ENCODE results near the gene TMPRSS13.
A peak's percentile ranks its signal among the peaks of the same experiment; 100 is the strongest.

Gene TMPRSS13

DNA sequence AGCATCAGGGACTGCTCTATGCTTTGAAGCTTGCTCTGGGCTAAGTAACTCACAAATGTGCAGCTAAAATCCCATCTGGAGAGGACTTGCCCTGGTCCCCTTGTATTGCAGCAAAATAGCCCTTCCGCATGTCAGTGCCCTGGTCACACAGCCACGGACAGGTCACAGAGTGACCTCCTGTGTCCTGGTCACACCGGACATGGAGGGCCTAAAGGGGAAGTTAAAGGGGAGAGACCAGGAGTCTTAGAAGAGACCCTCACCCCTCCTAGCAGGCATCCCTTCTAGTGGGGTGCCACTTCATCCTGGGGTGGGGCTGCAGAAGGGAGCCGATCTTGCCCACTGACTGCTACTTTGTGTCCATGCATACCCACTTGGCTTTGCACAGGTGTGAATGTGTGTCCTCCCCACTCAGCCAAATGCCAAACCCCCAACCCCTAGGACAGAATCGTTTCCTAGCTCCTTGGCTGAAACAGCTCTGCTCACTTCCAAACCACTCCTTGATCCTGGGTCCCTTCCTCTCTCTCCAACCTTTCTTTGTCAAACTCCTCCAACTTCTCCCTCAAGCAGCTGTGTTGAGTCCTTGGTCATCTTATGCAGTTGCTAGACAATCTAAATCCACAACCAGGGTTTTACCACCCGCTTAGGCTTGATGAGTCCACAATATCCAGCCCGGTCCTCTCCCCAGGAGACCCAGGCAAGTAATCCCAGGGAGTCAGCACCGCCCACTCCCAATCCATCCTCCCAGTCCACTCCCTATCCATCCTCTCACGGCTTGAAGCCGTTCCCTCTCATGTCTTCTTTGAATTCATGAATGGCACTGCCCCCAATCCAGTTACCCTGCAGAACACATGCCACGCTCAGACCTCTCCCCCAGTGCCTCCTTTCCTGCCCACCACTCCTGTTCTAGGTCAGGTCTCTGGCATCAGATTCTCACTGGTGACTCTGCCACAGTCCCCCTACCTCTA lies 49.4 kb downstream of the TMPRSS13 start:
- H3K27ac ChIP-seq (ENCODE audit: insufficient read depth, low read length, poor library complexity, severe bottlenecking) = no peak overlapping the region
- peaks cover 18% of the 10 kb centered on the region for H3K4me1 ChIP-seq (ENCODE audit: control insufficient read depth, insufficient read depth, low read length, poor library complexity, severe bottlenecking)
- DNase-seq = no peak
- H3K27me3 ChIP-seq (replicated peaks; ENCODE audit: control insufficient read depth, insufficient read depth, low read length, poor library complexity, severe bottlenecking) = peaks cover 18% of the 10 kb centered on the region
- H3K9me3 ChIP-seq (ENCODE audit: control insufficient read depth, low read length) = no peaks in the 10 kb centered on the region
- H3K36me3 ChIP-seq (ENCODE audit: control insufficient read depth, insufficient read depth, low read length) = no peaks in the 10 kb centered on the region
- no peak overlapping the region for H3K4me3 ChIP-seq (ENCODE audit: insufficient read depth, low read depth, low read length, poor library complexity, severe bottlenecking)

DNA sequence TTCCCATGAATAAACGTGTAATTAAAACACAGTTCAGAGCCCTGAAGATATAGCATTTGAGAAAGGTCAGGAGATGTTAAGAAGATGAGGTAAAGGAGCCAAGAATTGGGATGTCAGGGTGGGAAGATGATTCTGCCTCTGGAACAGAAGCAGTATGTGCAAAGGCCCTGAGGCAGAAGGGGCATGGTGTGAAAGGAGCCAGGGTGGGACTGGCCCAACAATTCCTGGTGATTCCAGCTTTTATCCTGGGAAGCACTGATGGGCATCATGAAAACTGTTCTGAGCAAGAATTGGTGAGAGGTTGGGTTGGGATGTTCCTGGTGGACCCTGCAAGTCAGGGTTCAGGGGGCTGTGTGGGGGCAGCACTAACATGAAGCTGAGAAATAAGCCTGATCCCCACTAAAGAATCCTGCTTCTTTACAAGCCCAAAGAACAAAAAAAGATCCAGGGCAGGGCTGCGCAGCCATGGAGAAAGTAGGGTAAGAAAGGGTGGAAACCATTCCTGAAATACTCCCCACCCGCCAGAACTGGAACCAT lies 50.2 kb downstream of the TMPRSS13 start:
- DNase-seq = no peak
- no peak overlapping the region for H3K4me3 ChIP-seq (ENCODE audit: insufficient read depth, low read depth, low read length, poor library complexity, severe bottlenecking)
- no peaks in the 10 kb centered on the region for H3K36me3 ChIP-seq (ENCODE audit: control insufficient read depth, insufficient read depth, low read length)
- H3K27ac ChIP-seq (ENCODE audit: insufficient read depth, low read length, poor library complexity, severe bottlenecking) = no peak overlapping the region
- peaks cover 24% of the 10 kb centered on the region for H3K4me1 ChIP-seq (ENCODE audit: control insufficient read depth, insufficient read depth, low read length, poor library complexity, severe bottlenecking)
- peaks cover 18% of the 10 kb centered on the region for H3K27me3 ChIP-seq (replicated peaks; ENCODE audit: control insufficient read depth, insufficient read depth, low read length, poor library complexity, severe bottlenecking)
- H3K9me3 ChIP-seq (ENCODE audit: control insufficient read depth, low read length) = no peaks in the 10 kb centered on the region

DNA sequence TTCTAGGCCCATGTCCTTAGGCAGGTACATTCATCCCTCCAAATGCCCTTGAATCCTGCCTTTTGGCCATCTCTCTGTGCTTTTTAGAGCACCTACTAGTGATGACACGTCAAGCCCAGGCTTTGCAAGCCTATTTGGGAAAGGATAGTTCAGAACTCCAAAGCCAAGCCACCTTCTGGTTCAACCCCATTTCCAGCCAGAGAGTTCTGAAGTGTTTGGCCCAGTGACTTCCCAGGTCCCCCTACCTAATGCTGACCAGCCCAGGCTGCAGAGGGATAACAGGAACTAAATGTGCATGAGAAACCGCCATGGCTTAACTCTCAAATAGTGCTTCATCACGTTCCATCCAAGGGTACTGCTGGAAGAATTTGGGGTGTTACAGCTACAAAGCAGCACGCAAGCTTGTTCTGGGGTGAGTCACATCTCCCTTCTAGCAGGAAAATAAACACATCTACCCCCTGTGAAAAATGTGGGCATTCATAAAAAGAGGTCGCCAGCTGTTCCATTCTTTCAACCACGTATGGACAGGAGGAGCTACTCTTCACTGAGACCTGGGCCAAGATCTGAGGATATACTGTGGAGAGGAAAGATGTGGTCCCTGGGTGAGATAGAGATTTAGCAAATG lies 50.8 kb downstream of the TMPRSS13 start:
- Histone ChIP-seq H3K9me3 (ENCODE audit: control insufficient read depth, low read length) (no peaks in the 10 kb centered on the region), H3K36me3 (ENCODE audit: control insufficient read depth, insufficient read depth, low read length) (no peaks in the 10 kb centered on the region), H3K27ac (ENCODE audit: insufficient read depth, low read length, poor library complexity, severe bottlenecking) (no peak overlapping the region), H3K4me1 (ENCODE audit: control insufficient read depth, insufficient read depth, low read length, poor library complexity, severe bottlenecking) (peaks cover 24% of the 10 kb centered on the region), H3K4me3 (ENCODE audit: insufficient read depth, low read depth, low read length, poor library complexity, severe bottlenecking) (no peak overlapping the region), H3K27me3 (replicated peaks; ENCODE audit: control insufficient read depth, insufficient read depth, low read length, poor library complexity, severe bottlenecking) (peaks cover 23% of the 10 kb centered on the region)
- DNase-seq = no peak

DNA sequence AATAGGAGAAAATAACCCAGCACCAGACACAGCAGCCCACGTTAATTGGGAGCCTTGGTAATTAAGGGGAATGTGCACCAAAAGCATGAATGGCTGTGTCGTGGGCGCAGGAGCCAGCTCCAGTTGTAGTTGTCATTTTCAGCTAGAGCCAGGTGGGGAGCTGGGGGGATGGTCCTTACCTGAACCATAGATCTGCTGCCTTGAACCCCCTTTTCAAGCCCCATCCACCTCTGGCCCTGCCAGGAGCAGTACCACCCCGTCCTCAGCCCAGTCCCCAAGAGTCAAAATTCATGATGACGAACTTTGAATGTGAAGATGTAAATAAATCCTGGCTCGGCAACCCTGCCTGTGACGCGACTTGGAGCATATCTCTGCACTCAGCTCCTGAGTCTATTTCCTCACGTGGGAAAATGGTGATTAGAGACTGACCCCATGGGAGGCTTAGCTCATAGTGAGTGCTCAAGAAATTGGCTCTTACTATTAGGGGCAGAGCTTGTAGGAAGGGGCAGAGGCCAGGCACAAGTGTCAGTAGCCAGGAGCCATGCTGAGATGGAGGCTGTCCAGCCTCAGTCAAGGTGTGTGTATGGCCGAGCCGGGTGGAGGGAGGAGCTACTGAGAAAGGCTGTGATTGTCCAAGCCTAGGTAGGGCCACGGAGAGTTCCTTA lies 52.0 kb downstream of the TMPRSS13 start:
- DNase-seq = no peak
- peak overlapping the region; percentile 62 for H3K4me3 ChIP-seq (ENCODE audit: insufficient read depth, low read depth, low read length, poor library complexity, severe bottlenecking)
- H3K27ac ChIP-seq (ENCODE audit: insufficient read depth, low read length, poor library complexity, severe bottlenecking) = no peak overlapping the region
- no peaks in the 10 kb centered on the region for H3K9me3 ChIP-seq (ENCODE audit: control insufficient read depth, low read length)
- peaks cover 24% of the 10 kb centered on the region for H3K4me1 ChIP-seq (ENCODE audit: control insufficient read depth, insufficient read depth, low read length, poor library complexity, severe bottlenecking)
- H3K27me3 ChIP-seq (replicated peaks; ENCODE audit: control insufficient read depth, insufficient read depth, low read length, poor library complexity, severe bottlenecking) = peaks cover 23% of the 10 kb centered on the region
- H3K36me3 ChIP-seq (ENCODE audit: control insufficient read depth, insufficient read depth, low read length) = no peaks in the 10 kb centered on the region

DNA sequence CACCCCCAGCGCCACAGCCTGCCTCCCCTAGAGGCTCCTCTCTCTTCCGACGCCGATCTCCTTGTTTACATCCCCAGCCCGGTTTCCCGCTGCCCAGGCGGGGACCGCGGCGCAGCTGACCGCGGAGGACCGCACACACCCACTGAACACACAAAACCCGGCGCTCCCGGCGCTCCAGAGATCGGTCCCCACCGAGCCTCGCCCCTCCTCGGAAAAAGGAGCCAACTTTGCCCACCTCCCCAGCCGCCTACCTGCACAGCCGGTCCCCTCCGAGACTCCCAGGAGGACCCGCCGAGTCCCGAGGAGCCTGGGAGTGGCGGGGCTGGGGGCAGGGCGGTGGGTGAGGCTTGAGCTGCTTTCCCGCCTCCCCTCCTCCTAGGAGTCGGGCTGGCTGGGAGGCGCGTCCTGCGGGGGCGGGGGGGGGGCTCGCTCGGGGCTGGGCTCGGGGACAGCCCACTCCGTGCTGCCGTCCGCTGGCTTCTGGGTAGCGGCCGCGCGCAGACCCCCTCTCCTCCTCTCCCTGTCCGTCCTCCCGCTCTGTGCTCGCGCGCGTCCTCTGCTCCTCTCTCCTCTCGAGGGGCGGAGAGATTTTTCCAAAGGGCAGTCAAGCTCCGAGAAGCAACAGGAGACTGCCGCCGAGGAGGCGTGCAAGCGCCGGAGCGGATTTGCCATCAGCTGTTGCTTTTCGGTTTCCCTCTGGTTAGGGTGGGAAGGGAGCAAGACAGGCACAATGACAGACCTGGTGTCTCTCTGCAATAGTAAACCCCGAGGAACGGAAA lies 52.7 kb downstream of the TMPRSS13 start, which contains the start of gene FXYD6:
TSS of gene FXYD6 (minus strand) at position 318 of the 779 bp plus-strand sequence. CDS start 33,882 bp downstream, outside the sequence.
- no peak for DNase-seq
- H3K27ac ChIP-seq (ENCODE audit: insufficient read depth, low read length, poor library complexity, severe bottlenecking) = no peak within 1 kb of the TSS
- peak within 1 kb of the TSS; percentile 62 for H3K4me3 ChIP-seq (ENCODE audit: insufficient read depth, low read depth, low read length, poor library complexity, severe bottlenecking)
- H3K9me3 ChIP-seq (ENCODE audit: control insufficient read depth, low read length) = no peaks in the 10 kb centered on the region
- peaks cover 24% of the 10 kb centered on the region for H3K4me1 ChIP-seq (ENCODE audit: control insufficient read depth, insufficient read depth, low read length, poor library complexity, severe bottlenecking)
- H3K36me3 ChIP-seq (ENCODE audit: control insufficient read depth, insufficient read depth, low read length) = no peaks in the 10 kb centered on the region
- peaks cover 23% of the 10 kb centered on the region for H3K27me3 ChIP-seq (replicated peaks; ENCODE audit: control insufficient read depth, insufficient read depth, low read length, poor library complexity, severe bottlenecking)

DNA sequence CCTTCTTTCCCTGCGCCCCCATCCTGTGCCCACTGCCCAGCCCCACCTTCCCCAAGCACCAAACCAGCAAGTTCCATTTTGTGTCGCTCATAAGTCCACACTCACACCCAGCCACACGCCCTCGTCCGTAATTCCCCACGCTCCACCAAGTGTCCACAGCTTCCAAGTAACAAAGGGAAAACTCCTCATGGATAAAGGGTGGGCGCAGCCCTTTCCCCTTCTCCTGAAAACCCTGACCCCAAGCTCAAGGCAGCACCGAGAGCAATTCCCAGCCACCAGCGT lies 53.2 kb downstream of the TMPRSS13 start:
- no peak for DNase-seq
- H3K27me3 ChIP-seq (replicated peaks; ENCODE audit: control insufficient read depth, insufficient read depth, low read length, poor library complexity, severe bottlenecking) = peaks cover 23% of the 10 kb centered on the region
- H3K9me3 ChIP-seq (ENCODE audit: control insufficient read depth, low read length) = no peaks in the 10 kb centered on the region
- no peaks in the 10 kb centered on the region for H3K36me3 ChIP-seq (ENCODE audit: control insufficient read depth, insufficient read depth, low read length)
- peak overlapping the region; percentile 62 for H3K4me3 ChIP-seq (ENCODE audit: insufficient read depth, low read depth, low read length, poor library complexity, severe bottlenecking)
- no peak overlapping the region for H3K27ac ChIP-seq (ENCODE audit: insufficient read depth, low read length, poor library complexity, severe bottlenecking)
- peaks cover 24% of the 10 kb centered on the region for H3K4me1 ChIP-seq (ENCODE audit: control insufficient read depth, insufficient read depth, low read length, poor library complexity, severe bottlenecking)

DNA sequence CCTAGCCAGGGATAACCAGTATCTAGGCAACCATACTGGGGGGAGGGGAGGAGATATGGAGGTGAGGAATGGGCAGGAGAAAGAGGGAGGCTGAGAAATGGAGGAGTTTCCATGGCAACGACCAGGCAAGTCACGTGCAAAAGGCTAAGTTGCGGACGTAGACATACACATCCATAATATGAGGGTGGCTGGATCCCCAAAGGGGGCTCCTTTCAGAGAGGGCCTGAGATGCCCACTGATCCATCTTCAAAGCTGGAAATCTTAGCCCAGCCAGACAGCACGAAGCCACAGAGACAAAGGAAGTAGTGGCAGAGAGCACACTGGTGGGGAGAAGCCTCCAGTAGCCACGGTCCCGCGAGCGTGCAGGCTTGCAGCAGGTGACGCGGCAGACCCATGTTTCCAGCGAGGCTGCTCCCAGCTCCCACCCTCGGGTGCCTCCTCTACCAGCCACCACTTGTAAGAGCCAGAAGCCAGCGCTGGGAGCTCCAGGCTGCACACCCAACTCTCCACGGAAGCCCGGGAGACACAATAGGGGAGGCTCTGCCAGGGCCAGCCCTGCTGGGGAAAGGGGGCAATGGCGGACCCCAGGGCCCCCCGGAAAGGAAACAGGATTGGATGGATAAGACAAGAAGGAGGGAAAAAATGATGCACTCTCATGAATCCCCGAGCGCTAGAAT lies 53.7 kb downstream of the TMPRSS13 start:
- H3K27me3 ChIP-seq (replicated peaks; ENCODE audit: control insufficient read depth, insufficient read depth, low read length, poor library complexity, severe bottlenecking) = peaks cover 23% of the 10 kb centered on the region
- H3K4me3 ChIP-seq (ENCODE audit: insufficient read depth, low read depth, low read length, poor library complexity, severe bottlenecking) = peak overlapping the region; percentile 62
- no peaks in the 10 kb centered on the region for H3K9me3 ChIP-seq (ENCODE audit: control insufficient read depth, low read length)
- no peaks in the 10 kb centered on the region for H3K36me3 ChIP-seq (ENCODE audit: control insufficient read depth, insufficient read depth, low read length)
- H3K27ac ChIP-seq (ENCODE audit: insufficient read depth, low read length, poor library complexity, severe bottlenecking) = no peak overlapping the region
- DNase-seq = no peak
- H3K4me1 ChIP-seq (ENCODE audit: control insufficient read depth, insufficient read depth, low read length, poor library complexity, severe bottlenecking) = peaks cover 24% of the 10 kb centered on the region

DNA sequence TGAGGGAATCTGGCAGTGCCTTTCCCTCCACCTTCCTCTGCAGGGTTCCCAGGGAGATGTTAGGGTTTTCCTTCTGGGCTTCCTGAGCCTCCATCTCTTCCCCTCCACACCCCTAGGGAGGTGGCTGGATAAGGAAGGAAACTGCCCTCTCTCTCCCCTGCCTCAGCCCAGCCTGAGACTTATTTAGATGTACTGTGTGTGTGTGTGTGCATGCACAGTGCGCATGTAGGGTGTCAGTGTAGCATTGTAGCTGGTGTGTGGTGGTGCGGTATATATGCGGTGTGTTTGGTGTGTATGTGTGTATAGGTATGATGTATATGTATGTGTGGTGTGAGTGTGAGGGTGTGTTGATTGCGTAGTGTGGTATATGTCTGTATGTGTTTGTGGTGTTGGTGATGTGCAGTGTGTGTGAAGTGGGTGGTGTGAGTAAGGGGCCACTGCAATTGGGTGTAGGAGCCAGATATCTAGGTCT lies 54.3 kb downstream of the TMPRSS13 start:
- peaks cover 24% of the 10 kb centered on the region for H3K4me1 ChIP-seq (ENCODE audit: control insufficient read depth, insufficient read depth, low read length, poor library complexity, severe bottlenecking)
- H3K27me3 ChIP-seq (replicated peaks; ENCODE audit: control insufficient read depth, insufficient read depth, low read length, poor library complexity, severe bottlenecking) = peaks cover 23% of the 10 kb centered on the region
- H3K9me3 ChIP-seq (ENCODE audit: control insufficient read depth, low read length) = no peaks in the 10 kb centered on the region
- H3K27ac ChIP-seq (ENCODE audit: insufficient read depth, low read length, poor library complexity, severe bottlenecking) = no peak overlapping the region
- no peaks in the 10 kb centered on the region for H3K36me3 ChIP-seq (ENCODE audit: control insufficient read depth, insufficient read depth, low read length)
- H3K4me3 ChIP-seq (ENCODE audit: insufficient read depth, low read depth, low read length, poor library complexity, severe bottlenecking) = no peak overlapping the region
- DNase-seq = no peak

Data from effector memory CD4-positive, alpha-beta T cell (primary cell).